HG03457 (cell line): ENCODE data around the gene TBCEL.
"Not testable (repeated sequence)": the region's sequence is repeated elsewhere in the genome, so short reads cannot be mapped to it uniquely, and the experiment has no call there.

ENCODE experiments used
- ATAC-seq: cut with Tn5 transposase; IDR thresholded peaks from one replicate; pipeline ENCODE4 v1.9.1; 2021; ENCODE audit warnings: moderate number of reproducible peaks; ENCODE audit not compliant: unreplicated experiment

TBCEL gene, protein sequence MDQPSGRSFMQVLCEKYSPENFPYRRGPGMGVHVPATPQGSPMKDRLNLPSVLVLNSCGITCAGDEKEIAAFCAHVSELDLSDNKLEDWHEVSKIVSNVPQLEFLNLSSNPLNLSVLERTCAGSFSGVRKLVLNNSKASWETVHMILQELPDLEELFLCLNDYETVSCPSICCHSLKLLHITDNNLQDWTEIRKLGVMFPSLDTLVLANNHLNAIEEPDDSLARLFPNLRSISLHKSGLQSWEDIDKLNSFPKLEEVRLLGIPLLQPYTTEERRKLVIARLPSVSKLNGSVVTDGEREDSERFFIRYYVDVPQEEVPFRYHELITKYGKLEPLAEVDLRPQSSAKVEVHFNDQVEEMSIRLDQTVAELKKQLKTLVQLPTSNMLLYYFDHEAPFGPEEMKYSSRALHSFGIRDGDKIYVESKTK

DNA sequence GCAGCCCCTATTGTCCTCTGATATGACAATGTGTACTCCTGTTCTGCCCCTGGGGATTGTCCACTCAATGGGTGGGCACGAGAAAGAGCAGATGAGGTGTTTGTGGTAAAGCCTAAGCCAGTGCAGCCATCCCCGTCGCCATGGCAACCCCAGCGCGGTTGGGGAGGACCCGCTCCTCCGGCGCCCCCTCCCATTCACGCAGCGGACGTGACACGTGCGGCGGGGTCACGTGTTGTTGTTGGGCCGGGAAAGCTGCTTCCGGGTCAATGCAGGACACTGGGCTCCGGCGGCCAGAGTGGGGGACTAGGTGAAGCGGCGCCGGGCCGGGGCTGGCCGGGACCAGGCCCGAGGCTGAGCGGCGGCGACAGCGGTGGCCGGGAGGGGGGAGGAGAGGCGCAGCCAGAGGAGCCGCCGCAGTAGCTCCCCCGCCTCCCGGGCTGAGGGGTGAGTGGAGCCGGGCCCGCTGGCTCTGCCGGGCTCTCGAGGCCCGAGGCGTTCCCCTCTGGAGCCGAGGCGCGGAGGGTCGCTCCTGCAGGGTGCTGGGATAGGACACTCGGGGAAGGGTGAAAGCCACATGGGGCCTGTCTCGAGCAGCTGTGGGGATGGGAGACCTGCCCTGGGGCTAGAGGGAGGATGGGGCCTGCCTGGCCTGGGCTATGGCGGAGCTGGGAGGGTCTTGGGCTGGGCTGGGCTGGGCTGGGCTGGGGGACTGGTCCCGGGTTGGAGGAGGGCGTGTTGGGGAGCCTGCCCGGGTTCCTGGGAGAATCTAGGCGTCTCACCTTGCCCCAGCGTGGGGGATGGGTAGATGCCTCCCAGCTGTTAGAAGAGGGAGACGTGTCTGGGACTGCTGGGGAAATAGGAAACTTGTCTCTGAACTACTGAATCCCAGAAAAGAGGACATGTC, at the start of gene TBCEL:
TSS of gene TBCEL (plus strand) at position 255 of the 904 bp plus-strand sequence. CDS start 21,589 bp downstream, outside the sequence.
- peak; percentile 88 for ATAC-seq

DNA sequence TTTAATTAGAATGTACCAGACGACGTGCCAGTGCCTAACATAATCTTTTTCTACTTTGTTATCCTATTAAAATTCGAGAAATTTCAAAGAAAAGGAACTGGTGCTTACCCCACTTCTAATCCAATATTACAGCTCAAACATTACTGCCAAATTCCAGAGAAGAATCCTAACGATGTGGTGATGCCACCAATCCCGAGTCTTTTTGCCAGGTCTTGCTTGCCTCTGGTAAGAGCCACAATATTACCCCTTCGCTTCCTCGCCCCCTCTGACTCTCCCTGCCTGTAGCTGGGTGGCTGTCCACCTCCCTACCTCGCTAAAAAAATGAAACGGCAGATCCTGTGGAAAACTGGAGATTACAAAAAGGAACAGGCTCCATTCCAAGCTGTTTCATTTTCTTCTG, 49.4 kb upstream of the TBCEL start:
- ATAC-seq: no peak

DNA sequence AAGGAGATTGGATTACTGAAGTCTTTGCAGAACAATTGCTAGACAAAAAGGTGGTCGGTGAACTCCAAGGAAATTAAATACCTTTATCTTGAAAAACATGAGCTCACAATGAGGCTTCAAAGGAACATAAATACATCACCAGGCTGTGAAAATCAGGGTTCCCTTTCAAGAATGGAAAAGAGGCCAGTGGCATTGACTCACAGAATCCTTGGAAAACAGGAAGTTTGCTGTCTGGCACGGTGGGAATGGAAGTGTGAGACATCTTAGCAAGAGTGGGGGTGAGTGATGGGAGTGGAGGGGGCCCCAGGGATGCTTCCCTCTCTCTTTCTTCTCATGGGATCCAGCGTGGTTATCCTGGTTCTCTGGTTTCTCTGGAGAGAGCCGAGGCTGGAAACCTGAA, 48.9 kb upstream of the TBCEL start:
- ATAC-seq: no peak

DNA sequence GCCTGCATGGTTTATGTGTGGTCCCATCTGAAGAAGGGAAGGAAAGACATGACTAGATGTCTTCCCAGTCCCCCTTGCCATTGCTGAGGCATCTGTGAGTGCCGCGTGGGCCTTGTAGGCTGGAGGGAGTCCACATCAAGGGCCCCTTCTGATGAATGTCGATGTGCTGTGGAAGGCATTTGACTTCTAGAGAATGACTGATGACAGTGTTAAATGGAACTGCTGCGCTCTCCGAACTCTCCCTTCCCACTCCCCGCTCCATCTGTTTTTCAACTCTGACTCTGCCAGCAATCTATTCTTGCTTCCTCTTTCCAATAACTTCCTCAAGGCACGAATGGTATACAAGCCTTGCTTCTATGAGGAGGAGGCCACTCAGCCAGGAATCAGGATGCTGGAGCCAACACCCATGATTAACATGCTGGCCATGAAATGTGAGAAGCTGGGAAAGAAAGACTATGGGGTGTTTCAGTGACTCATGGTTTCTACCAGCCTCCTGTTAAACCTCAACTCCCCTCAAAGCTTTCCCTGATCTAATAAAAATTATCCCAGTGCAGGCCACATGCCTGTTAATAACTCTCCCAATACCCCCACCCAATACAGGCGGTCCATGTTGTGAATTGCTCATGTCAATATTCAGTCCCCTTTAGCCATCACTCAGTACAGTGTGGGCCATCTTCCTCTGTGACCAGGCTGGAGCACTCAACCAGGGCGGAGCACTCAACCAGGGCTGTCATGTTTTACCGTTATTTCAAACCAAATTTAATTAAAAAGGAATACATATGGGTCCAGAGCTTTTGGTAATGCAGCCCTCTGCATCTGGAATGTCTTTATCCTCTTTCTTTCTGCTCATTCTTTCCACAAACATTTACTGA, 46.4 kb upstream of the TBCEL start:
- no peak for ATAC-seq

DNA sequence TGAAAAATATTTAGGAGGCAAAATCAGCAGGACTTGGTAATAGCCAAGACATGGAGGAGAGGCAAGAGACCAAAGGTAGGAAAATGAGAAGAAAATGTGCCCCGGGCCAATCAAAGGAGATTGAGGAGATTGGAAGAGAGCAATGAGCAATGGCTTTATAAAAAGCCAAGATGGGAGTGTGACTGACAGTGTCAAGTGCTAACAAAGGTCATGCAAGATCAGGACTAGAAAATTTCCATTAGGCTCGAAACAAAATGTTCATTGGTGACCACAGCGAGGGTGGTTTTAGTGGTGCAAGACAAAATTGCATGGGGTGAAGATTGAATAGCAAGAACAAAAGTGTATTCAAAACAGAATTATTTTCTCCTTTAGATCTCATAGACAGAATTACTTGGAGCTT, 45.2 kb upstream of the TBCEL start:
- ATAC-seq: no peak

DNA sequence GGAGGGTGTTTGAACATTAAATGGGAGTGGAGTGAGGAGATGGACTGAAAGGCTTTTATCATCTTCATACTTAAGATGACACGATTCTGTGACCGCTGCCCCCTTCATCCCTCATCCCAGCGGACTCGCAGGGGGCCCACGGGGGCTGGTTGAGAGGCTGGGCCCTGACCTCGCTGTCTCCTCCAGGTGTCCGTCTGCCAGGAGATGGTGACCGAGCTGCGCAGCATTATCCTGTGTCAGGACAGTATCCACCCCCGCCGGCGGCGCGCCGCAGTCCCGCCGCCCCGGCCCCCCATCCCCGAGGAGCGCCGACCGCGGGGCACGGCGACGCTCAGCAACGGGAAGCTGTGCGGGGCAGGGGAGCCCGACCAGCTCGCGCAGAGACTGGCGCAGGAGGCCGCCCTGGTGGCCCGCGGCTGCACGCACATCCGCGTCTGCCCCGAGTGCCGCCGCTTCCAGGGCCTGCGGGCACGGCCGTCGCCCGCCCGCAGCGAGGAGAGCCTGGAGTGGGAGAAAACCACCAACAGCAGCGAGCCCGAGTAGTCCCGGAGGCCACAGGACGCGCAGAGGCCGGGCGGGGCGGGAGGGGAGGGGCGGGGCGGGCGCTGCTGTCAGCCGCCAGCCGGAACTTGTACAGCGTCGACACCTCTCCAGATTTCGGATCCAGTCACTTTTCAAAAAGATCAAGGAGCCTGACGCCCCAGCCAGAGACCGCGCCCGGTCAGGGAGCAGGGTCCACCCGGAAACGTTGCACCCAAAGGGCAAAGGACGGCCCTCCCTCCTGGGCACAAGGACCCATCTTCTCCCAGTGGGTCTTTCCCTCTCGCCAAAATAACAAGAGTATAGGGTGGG, 38.0 kb upstream of the TBCEL start:
- no peak for ATAC-seq

DNA sequence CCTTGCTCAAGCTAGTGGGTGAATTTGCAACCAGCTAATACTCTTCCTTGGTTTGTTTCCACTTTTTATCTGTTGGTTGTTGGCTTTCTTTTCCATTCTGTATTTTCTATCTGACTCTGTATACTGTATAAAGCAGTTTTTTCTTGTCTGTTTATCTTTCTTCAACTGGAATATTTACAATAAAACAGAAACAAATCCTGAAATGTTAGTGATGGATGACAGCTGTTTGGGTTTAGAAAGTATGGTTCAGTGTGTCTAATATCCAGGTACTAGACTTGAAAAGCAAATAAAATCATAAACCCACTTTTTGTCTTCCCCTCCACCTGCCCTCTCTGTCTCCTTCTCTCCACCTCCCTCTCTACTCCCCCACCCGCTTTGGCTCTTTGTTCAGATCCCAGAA, 35.3 kb upstream of the TBCEL start:
- ATAC-seq: no peak

DNA sequence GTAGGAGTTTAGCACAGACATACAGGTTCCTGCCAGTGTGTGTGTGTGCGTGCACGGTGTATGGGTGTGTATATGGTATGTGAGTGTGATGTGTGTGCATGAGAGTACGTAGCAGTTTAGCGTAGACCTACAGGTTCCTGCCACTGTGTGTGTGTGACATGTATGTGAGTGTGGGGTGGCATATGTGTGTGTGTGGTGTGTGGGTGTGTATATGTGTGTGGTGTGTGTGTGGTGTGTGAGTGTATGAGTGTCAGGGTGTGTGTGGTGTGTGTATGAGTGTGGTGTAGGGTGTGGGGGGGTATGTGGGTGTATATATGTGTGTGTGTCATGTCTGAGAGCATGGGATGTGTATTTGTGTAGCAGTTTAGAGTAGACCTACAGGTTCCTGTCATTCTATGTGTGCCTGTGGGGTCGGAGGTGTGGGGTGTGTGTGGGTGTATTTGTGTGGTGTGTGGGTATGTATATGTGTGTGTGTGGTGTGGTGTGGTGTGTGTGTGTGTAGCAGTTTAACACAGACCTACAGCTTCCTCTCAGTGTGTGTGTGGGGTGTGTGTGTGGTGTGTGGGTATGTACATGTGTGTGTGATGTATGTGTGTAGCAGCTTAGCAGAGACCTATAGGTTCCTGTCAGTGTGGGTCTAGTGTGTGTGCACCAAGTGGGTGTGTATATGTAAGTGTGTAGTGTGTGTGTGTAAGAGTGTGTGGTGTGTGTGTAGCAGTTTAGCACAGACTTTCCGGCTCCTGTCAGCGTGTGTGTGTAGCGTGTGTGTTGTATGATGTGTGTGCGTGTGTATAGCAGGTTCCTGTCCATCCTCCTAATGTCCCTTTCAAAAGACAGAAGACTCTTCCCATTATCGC, 31.8 kb upstream of the TBCEL start:
- no peak for ATAC-seq

DNA sequence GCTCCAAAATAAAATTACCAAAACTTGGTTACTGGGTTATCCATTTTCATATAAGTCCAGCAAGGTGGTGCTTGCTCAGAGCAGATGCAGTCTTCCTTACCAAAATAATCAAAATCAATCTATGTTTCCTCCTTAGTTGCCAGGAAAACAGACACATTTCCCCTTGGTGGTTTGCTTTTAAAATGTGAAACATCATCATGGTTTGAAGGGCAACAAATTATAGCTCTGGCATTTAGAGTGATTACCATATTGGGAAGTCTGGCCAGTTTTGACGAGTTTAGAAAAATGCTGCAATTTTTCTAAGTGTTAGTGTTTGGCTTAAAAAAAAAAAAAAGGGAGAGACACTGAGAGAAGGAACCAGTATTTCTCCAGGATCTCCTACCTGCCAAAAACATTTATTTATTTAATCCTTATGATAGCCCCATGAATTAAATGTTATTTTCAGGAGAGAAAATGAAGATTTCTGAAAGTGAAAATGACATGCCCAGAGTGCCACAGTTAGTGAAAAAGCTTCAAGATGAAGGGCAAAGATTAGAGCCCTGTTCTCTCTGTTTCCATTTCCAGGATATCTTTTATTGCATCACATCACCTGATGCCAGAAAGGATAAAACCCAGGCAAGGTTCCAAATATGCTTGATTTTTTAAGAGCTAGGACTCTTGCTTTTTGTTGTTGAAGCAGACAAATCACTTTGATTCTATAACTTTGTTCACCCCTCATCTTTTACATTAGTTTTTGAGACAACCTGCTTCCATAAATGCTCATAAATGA, 29.6 kb upstream of the TBCEL start:
- no peak for ATAC-seq

DNA sequence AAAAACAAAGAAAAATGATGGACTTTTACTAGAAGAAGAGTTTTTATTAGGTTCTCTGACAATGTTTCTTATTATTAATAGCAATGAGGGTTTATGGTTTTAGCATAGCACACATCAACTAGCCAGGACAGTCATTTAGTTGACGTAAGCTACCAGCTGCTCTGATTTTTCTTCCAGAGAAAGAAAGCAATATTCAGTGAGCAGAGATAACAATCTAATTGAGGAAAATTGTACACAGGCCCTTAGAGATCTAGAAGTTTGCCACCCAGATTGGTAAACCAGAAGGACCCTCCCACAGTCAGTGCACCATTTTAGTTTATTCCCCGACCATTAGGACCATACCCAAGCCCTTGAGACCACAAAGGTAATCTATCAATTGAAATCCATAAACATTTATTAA, 28.7 kb upstream of the TBCEL start:
- ATAC-seq: no peak

DNA sequence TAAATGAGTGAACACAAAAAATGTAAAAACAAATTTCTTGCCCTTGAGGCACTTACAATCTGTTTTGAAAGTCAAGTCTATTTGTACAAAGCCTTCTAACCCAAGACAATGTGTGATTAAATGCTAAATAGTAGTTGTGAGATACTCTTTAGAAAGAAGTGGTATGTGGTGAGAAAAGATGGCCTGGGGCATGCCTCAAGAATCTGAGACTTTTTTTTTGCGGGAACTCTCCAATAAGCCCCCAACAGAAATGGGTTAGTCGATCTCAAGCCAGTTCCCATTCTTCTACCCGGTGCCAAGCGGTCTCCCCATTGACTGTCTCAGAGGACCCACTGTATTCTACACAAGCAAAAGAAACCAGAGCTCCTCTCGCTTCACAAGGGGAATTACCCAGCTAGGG, 26.9 kb upstream of the TBCEL start:
- no peak for ATAC-seq

DNA sequence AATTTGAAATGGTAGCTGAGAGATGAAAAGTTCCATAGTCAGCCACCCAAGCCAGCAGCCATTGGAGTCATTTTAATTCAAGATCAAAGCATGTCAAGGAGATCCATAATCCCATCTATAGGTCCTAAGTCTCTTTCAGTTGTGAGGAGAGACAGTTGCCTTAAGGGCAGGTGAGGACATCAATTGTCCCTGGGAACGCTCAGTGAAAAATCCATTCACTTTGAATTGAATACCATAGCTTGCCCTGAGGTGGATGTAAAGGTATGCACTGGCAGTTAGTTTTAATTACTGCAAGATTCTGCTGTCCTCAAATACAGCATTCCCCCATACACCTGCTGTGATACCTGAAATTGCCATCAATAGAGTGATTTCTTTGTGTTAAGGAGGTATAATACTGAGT, 25.3 kb upstream of the TBCEL start:
- ATAC-seq: no peak

DNA sequence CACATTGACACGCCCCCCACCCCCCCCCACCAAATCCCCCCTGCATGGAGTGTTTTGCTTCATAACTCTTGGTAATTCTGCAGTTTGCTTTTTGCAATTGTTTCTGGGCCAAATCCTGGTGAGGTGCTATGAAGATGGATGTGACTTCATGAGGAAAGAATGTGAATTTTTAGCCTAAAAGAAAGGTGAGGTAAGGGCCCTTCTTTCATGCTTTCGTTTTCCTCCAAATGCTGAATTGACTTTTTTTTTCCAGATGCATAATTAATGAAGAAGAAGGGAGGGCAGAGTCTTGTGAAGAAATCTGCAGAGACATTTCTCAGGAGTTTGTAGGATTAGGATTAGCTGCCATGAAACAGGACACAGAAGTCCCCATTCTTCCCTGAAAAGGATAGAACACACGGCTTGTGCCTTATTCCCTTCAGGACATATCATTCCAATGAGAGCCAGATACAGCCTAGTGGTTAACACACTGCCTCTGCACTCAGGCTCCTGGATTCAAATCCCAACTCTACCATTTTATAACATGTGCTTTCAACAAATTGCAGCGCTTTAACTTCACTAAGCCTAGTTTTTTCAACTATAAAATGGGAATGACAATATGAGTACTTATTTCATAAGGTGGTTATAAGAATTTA, 19.6 kb upstream of the TBCEL start:
- no peak for ATAC-seq

DNA sequence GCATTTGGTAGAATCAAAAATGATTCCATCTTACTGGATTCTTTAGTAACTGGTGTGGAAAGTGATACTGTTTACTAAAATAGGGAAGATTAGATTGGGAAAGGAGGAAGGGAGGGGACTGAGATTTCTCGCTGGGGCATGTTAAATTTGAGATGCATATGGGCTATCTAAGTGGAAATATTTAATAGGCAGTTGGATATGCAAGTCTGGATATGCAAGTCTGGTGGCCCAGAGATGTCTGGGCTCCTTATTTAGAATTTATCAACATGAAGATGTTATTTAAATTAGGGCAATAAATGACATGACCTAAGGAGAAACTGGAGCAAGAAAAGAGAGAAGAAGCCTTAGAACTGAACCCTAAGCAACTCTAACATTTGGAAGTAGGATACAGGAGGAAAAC, 17.0 kb upstream of the TBCEL start:
- no peak for ATAC-seq

DNA sequence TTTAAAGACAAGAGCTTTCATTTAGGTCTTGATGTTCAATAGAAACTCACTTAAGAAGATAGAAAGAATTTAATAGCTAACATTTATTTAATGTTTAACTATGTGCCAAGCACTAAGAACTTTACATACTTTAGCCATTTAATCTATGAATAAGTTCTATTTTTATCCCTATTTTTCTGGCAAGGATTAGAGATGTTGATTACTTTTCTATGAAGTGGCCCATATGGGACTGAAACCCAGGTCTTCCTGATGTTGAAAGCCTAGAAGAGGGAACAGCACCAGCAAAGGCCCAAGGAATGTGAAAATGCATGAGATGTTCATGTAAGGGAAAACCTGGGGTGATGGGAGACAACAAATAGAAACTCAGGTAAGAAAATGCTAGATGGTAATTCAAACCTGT, 15.4 kb upstream of the TBCEL start:
- ATAC-seq: no peak

DNA sequence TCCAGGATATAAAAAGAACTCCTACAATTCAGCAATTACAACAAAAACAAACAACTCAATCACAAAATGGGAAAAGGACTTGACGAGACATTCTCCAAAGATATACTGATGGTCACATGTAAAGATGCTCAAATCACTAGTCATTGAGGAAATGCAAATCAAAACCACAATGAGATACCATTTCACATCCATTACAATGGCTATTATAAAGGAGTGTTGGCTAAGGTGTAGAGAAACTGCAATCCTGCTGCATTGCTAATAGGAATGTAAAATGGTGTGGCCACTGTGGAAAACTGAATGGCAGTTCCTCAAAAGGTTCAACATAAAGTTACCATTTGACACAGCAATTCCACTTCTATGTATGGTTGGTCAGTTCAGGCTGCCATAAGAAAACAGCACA, 11.8 kb upstream of the TBCEL start:
- no peak for ATAC-seq

DNA sequence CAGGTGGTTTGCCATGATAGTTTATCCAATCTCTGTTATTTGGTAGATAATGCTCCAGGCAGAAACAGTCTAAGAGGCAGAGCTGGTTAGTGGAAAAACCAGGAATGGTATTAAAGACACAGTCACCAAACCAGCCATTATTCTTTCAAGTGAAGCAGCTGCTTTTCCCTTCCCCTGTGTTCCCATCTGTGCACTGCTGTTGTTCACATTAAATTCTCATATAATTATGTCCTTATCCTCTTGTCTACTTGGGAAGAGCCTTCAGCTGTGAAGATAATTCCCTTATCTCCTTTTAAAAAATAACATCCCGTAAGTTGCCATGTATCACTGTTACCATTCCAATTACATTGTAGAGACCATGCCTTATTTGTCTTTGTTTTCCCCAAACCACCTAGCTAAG, 5.2 kb upstream of the TBCEL start:
- ATAC-seq: no peak

DNA sequence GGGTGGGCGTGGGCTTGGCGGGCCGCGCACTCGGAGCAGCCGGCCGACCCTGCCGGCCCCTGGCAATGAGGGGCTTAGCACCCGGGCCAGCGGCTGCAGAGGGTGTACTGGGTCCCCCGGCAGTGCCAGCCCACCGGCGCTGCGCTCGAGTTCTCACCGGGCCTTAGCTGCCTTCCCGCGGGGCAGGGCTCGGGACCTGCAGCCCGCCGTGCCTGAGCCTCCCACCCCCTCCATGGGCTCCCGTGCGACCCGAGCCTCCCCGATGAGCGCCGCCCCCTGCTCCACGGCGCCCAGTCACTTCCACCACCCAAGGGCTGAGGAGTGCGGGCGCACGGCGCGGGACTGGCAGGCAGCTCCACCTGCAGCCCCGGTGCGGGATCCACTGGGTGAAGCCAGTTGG, 2.2 kb upstream of the TBCEL start:
- ATAC-seq: not testable (repeated sequence)
